Stimulated activated CD8-positive, alpha-beta memory T cell treated with anti-CD3 and anti-CD28 coated beads, Interleukin-12 subunit alpha, Interleukin-12 subunit beta, amount 100 ng/mL, for 24 hours (primary cell): ENCODE results near the gene SHLD1.

Experiments used
- DNase-seq: peaks from one replicate; pipeline ENCODE4 v3.0.0-alpha.2; 2020; ENCODE audit errors: extremely low read depth

The SHLD1 gene

DNA sequence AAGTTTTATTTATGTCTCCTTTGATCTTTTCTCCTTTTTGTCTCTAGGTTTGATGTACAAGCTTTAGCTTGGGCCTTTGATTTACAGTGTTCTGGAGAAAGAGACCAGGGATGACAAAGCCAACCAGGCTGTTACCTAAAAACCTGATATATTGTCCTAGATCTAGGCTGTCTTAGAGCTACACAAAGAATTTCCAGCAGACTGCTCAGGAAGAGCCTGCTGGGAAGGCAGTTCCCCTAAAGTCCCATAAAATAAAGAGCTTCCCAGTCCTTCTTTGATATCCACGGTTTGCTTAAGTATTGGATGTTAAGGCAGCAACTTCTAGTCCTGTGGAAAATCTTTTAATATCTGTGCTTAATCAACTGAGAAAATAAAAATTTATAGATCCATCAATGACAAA is 70.5 kb downstream of the SHLD1 start:
- no peak for DNase-seq

DNA sequence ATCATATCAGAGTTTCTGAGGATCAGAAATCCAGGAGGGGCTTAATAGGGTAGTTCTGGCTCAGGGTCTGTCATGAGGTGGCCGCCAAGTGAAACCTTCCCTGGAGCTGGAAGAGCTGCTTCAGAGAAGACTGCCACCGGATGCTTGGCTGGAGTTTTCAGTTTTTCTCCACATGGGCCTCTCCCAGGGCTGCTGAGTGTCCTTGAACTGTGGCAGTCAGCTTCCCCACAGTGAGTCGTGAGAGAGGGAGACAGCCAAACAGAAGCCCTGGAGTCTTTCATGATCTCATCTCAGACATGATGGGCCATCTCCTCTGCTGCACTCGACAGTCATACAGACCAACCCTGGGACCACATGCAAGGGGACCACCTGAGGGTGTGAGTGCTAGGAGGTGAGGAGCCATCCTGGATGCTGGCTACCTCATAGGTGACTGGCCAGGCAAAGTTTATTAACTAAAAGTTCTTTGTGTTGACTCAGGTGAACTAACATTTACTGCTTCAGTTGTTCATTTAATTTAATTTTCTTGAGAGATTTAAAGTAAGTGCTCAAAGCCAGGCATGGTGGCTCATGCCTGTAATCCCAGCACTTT is 71.5 kb downstream of the SHLD1 start:
- DNase-seq: no peak

DNA sequence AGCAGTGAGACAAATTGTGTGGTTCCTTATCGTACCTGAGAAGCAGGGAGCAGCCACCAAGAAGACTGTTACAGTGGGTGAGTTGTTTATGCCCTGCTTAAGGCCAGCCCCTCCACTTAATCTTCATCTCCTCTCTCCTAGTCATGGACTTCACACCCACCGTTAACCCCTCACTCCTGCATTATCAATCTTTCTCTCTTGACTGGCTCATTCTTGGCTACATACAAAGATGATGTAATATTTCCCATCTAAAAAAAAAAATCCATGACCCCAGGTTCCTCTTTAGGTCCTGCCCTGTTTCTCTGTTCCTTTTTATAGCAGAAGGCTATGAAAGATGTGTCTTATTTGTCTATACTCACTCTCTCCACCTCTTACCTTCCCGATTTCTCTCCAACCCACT is 72.4 kb downstream of the SHLD1 start:
- DNase-seq: no peak

DNA sequence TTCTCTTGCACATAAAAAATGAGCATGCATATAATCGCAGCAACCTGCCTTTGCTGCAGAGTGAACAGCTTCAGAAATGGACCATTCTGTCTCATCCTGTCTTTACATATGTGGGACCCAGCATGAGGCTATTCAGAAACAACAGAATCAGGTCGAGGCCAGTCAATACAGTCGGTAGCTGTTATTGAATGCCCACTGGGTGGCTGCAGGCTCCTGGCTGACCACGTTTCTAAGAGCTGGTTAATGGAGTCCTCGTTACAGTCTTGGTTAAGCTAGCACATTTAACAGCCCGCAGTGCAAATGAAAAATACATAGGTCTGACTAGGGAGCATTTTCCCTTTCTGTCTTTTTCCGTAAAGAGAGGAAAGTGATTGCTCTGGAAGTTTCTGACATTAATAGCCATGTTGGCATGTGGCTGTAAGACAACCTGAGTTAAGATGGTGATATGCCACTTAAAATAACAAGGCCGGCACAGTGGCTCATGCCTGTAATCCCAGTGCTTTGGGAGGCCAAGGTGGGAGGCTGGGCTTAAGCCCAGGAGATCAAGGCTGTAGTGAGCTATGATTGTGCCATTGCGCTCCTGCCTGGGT is 75.0 kb downstream of the SHLD1 start:
- no peak for DNase-seq

DNA sequence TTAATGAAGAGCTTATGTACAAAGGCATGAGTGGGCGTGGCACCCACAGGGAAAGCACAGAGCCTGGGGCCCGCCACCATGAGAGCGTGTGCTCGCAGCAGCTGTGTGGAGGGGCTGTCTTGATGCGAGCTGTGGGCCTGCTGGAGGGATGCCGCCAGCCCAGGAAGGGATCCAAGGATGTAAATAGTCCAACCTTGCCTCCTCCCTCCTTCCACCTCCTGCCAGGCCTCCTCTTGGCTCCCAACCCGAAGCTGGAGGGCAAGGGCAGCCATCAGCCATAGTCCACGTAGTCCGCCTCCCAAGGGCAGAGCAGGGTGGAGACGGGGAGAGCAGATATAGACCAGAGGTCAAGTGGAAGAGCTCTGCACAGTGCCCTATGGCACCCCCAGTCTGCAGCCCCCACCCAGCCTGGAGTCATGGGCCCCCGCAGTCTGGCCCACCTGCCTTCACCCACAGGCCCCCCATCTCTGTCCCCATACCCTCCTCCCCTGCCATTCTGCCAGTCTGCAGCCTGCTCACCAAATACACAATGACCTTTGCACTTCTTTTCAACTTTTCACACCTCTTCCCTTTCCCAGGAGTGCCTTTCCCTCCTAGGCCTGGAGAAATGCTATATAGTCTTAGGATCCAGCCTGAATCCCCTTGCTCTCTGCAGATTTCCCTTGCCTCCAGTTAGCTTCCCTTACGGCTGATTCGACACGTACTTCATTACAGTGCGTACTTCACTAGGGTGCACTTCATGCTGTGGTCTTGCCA is 77.1 kb downstream of the SHLD1 start:
- DNase-seq: no peak

DNA sequence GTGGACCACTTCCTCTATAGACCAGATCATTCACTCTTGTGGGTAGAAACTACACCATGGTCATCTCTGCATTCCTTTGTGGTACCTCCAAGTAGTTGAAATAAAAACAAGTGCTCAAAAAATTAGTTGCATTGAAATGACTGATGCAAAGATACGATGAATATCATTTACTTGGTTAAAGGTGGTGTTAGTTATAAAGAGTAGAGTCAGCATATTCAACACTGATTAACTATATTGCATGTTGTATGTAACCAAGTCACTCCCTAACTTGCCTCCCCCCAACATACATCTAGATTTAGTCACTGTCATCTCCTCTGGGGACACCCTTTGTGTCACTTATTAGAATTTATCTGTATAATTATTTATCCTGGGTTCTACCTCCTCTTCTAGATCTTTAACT is 77.7 kb downstream of the SHLD1 start:
- no peak for DNase-seq

DNA sequence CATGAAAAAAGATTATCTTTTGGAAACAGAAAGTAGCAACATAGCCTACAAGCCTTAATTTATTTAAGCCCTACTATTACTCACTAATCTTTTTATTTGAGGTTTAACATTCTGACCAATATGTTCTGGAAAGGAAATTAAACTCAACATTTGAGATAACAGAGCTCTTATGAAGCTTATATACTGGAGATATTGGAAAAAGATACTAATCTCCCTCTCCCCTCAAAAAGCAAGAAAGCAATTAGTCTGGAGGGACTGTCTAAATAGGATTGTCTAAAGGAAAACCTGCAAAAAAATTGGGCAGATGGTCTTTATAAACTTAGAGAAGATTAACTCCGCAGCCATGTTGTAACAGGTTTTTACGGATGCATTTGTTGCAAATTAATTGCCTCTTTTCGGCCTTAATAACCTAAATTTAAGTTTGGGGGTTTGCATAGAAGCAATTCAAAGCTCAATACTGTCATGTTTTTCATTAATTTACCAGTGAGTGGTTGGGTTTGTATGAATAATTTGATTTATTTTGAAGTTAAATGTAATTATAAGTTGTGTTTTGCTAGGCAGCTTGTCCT is 79.1 kb downstream of the SHLD1 start:
- no peak for DNase-seq

DNA sequence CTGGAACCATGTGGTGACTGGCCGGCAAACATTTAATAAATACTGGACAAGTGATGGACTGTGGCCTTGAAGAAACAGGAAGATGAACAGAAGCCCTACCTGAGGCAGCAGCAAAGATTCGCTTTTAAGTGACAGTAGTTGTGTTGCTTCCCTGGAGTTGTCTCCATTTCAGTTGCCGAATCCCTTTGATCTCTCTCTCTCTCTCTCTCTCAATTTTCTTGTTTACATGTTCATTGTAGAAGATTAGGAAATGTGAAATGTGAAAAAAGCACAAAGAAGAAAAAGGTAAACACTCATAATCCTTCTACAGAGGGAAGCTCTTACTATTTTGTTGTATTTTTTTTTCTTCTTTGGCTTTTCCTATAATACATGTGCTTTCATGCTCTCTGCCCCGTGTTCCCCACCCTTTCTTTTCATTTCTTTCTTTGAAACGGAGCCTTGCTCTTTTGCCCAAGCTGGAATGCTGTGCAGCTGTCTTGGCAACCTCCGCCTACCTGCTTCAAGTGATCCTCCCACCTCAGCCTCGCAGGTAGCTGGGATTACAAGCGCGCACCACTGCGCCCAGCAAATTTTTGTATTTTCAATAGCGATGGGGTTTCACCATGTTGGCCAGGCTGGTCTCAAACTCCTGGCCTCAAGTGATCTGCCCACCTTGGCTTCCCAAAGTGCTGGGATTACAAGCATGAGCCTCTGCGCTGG is 81.5 kb downstream of the SHLD1 start:
- DNase-seq: no peak

DNA sequence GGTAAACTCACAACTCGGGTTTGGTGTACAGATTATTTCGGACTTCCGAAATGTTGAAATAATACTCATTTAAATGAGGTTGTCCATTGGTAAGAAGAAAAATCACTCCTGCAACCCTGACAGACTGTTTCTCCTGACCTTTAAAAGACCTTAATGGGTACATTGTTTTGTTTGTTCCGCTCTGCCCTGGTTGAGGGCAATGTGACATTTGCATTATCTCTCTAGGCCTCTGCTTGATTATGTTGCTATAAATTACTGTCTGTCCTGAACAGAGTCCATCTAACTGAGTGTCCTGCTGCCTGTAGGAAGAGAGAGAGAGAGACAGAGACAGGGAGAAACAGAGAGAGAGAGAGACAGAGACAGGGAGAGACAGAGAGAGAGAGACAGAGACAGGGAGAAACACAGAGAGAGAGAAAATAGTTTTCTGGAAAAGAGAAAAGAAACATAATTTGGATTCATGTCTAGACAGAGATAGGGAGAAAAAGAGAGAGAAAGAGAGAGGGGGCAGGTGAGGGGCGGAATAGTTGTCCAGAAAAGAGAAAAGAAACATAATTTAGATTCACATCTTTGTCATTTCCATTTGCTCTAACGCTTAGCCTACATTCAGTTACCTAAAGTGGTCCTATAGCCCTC is 83.2 kb downstream of the SHLD1 start:
- no peak for DNase-seq

DNA sequence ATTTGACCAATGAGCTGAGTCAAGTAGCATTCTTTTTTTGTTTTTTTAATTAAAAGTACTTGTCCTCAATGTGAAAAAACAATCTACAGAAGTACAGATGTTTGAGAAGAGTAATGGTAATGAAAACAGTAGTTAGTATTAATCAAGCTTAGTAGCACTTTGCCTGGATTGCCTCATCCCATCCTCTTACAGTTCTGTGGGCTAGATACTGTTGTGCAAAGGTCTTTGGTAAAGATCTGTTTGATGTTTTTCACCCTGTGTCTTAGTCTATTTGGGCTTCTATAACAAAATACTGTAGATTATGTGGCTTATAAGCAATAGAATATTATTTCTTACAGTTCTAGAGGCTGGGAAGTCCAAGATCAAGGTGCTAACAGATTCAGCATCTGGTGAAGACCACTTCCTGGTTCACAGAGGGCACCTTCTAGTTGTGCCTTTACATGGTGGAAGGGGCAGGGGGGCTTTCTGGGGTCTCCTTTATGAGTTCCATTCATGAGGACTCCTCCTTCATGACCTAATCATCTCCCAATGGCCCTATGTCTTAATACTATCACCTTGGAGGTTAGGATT is 84.3 kb downstream of the SHLD1 start:
- no peak for DNase-seq

DNA sequence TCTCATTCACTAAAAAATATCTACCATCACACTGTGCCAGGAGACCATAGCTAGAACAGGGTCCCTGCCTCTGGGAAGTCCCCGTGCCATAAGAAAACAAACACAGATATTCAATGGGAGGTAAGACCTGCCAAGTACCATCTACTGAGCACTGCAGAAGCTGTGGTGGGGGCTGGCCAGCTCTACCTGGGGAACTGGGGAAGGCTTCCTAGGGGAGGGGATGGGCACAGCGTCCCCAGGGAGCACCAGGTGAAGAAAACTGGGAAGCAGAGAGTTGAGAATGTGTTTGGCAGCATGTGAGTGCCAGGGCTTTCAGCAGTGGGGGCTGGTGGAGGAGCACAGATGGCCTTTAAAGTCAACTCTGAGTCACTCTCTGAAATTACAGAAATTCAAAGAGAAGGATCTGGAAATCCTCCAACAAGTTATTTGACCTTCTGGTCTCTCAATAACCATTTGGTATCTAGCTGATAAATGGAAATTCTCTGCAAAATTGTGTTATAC is 85.2 kb downstream of the SHLD1 start:
- DNase-seq: no peak

DNA sequence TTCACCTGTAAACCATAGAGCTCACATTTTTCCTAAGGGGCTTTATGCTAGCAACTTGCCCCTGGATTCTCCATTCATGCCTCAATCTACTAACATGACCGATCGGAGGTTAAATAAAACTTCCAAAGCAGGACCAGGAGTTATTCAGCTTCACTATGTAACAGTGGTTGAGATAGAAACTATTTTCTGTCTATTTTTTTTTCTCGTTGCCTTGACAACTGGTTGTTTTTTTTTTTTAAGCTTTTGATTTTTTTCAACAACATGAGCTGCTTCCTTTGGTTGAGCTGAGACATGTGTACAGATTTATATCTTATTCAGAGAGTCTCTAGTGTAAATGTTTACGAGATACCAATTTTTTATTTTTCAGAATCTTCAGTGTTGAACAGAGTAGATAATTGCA is 85.7 kb downstream of the SHLD1 start:
- DNase-seq: no peak

DNA sequence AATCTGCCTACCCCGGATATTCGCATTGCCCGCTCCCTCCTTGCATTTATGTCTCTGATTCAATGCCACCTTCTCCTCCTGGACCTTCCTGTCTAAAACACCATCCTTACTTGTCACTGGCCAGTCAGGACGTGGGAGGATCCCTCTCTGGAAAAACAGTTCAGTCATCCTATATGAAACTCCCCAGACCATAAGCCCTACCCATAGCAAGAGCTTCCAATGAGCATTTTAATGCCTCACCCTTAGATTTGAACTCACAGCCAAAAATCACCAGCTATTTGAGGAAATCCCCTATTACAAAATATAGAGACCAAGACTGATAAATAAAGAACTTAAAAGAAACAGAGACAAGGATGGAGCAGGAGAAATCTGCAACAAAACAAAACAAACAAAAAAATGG is 86.4 kb downstream of the SHLD1 start:
- DNase-seq: no peak

DNA sequence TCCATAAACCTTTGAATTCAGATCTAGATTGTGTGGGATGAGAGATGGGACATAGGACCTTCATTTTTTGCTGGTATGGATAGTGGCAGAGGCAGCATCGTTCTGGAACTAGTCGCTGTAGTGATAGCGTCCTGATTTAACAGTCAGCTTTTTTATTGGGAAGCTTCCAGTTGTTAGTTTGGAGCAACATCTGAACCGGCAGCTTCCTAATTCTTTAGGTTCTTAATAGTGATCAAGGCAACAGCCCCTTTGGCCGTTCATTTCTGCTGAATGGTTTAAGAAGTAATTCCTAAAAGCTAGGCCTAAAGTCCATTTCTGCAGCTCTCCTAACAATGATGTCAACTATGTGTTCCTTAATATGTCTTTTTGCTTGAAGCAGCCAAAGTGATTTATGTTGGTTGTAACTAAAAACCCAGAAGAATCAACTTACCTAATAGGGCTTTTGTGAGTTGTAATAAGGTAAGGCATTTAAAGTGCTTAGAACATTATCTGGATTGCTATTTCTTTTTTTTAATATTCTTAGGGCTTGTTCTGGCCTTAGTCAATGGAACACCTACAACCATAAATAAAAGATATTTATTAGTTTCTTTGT is 90.3 kb downstream of the SHLD1 start:
- no peak for DNase-seq

DNA sequence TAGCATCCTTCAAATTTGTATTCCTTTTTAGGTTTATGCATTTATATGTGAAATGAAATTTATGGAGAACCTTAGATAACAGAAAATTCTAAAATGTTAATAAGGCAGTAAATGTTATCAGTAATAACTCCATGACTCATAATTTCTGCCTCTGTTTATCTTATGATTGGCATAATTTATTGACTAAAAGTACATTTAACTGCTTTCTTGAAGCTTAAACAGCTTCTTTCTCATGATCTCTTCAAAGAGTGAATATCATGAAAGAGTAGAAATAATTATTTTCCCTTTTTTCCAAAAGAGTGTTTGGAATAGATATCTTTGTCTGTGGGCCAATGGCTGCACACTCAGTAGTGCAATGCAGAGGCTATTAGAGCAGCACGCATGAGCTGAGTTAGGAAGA is 91.3 kb downstream of the SHLD1 start:
- DNase-seq: no peak

DNA sequence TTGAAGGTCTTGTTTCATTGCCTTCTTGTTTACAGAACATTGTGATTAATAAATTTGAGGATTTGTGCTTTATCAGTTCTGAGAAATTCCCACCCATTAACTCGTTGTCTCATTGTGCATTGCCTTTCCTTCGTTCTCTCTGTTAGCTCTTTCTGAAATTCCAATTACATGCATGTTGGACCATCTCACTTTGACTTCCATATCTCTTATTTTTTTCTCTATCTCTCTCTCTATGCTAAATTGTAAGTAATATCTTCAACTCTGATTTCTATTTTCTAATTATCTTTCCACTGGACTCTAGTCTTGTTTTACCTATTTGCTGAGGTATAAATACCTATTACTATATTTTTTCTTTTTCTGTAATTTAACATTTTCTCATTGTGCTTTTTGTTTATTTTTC is 92.3 kb downstream of the SHLD1 start:
- no peak for DNase-seq

DNA sequence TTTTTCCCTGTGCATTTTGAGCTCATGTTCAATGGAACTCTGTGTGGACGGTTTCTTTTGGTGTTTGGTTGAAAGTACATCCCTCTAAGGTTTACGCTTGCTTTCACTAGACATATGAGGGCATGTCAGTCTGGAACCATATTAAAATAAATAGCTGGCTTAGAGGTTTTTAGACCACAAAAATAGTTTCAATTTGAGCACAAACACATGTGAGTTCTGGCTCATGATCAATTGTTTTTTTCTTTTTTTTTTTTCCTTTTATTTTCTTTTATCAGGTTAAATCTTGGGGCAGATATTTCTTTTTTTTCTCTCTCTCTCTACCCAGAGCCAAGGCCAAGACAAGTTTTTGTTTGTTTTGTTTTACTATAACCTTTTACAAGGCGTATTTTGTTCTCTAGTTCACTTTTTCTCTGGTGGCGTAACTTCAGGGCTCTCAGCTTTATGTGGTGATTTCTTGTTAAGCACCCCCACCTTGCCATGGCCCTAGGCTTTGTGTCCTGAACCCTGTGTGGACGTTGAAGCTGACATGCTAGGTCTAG is 92.9 kb downstream of the SHLD1 start:
- DNase-seq: no peak

DNA sequence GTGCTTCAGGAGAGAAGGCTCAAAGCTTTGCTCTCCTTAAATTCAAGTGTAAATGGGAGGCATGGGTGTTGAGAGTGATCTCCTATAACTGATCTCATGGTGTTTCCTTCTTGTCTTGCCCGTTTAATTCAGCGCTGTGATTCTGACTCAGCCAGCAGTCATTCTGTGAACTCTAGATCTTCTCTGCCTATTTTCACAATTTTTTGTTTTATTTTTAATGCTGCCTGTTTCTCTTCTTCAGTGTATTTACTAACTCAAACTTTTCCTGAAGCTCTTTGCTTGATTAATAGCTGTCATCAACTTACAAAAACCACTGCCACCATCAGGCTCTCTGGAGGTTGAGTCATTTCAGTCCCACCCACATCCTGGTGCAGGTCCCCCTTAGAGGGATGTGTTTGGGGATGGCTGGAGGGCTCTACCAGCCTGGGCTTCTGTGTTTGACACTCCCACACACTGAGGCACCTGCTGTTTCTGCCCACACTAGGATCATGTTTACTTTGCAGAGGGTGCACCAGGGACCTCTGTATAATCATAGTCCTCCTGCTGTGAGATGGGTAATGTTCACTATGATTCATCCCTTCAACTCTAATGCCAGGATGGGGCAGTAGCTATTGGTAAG is 94.0 kb downstream of the SHLD1 start:
- DNase-seq: peak; percentile 58

DNA sequence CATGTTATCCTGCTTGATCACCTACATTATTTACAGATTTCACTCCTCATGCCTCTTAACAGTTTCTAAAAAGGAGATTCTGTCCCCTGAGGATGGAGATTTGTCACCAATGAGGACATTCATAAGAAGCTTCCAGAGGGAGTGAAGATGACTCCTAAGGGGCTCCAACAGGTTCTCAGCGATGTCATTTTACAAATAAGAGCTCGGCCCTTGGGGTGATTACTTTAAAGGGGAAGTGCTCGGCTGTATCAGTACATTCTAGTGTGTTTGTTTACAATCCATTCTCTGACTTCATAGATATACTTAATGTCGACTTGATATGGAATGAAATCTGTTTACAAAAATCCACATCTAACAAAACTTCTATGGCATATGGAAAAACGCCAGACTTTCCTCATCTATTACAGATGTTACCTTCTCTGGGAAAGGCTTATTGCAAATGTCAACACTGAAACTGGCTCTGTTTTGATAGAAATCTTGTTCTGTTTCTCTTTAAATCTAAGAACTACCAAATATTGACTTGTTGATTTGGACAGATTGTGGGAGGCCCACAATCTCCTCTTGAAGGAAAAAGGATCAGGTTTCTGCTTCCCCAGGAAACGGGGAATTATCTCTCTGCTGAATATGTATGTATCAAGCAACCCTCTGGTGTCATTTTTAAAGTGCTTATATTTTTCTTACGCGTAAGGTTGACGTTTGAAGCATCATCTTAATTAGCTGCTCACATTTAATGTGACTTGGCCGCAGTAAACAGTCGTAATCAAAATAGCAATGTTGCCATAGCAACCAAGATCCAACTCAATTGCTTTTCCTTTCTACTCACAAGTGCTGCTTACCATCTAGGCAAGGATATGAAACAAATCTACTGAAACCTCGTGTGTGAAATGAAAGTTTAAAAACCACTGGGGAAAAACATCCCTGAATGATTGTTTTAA is 95.7 kb downstream of the SHLD1 start:
- no peak for DNase-seq
